Kidney epithelial cell (primary cell): ENCODE measurements around the gene ADAMTS16. TPM values are rescaled to one million over a fixed set of nuclear protein-coding genes. Genes with fewer than 3 reads are reported as not detected.

Source experiments
- DNase-seq: peaks from one replicate; pipeline ENCODE4 v3.0.0-alpha.2; 2010; ENCODE audit warnings: low read depth
- H3K27me3 ChIP-seq: 2 replicates; pipeline ENCODE4 v1.6.0; 2011; ENCODE audit warnings: low read length; ENCODE audit not compliant: control insufficient read depth, insufficient read depth
- H3K36me3 ChIP-seq: 2 replicates; pipeline ENCODE4 v1.5.1; 2011; ENCODE audit warnings: low read length; ENCODE audit not compliant: control insufficient read depth, insufficient read depth
- H3K4me3 ChIP-seq: 2 replicates; pipeline ENCODE4 v1.5.1; 2011; ENCODE audit warnings: low read depth, mild to moderate bottlenecking, control low read depth, low read length
- total RNA-seq: library from RNA; depleted of rRNA; stranded (reverse); fragments of >200 nt; gene quantifications from 2 replicates; pipeline ENCODE4 v1.2.3, GENCODE V29; 2015
- TF ChIP-seq, protein P1 (sequence below): IDR thresholded peaks from 2 replicates; pipeline ENCODE4 v1.5.1; 2011; ENCODE audit warnings: mild to moderate bottlenecking, moderate library complexity, low read length, control low read depth, inconsistent platforms; ENCODE audit not compliant: insufficient read depth, poor library complexity, severe bottlenecking

Gene ADAMTS16
- total RNA-seq, 1 donor from 2014 or later: 1.8 TPM

DNA sequence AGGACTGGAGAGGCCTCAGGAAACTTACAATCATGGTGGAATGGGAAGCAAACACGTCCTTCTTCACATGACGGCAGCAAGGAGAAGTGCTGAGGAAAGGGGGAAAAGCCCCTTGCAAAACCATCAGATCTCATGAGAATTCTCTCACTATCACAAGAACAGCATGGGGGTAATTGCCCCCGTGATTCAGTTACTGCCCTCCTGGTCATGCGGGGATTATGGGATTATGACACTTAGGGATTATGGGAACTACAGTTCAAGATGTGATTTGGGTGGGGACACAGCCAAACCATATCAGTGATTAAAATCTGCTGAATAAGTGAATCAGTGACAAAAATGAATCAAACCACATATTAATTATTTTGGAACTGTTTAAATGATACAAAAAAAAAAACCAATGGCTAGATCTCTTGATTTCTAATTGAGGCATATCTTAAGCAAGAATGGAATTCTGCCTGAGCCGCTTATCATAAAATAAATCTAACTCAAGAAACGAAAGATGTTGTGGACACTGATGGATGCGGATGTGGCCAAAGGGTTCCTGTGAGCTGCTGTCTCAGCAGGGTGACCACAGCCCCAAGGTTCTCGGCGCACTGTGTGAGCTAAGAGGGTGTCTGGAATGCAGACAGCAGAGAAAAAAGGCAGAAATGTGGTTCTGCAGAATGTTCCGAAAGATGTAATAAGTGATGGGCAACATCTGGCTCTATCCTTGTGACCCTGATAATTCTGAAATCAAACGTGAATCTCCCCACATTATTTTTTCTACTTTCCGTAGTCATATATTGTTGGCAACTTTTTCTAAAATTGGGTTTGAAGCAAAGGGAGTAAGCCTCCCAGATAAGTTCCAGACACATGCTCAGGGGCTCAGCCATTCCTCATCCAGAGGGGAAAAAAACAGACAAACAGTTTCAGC lies 175.2 kb downstream of the ADAMTS16 start:
- H3K27me3 ChIP-seq: no peaks in the 10 kb centered on the region
- H3K4me3 ChIP-seq: no peak overlapping the region
- DNase-seq: no peak
- H3K36me3 ChIP-seq: no peaks in the 10 kb centered on the region
- TF ChIP-seq, protein P1, sequence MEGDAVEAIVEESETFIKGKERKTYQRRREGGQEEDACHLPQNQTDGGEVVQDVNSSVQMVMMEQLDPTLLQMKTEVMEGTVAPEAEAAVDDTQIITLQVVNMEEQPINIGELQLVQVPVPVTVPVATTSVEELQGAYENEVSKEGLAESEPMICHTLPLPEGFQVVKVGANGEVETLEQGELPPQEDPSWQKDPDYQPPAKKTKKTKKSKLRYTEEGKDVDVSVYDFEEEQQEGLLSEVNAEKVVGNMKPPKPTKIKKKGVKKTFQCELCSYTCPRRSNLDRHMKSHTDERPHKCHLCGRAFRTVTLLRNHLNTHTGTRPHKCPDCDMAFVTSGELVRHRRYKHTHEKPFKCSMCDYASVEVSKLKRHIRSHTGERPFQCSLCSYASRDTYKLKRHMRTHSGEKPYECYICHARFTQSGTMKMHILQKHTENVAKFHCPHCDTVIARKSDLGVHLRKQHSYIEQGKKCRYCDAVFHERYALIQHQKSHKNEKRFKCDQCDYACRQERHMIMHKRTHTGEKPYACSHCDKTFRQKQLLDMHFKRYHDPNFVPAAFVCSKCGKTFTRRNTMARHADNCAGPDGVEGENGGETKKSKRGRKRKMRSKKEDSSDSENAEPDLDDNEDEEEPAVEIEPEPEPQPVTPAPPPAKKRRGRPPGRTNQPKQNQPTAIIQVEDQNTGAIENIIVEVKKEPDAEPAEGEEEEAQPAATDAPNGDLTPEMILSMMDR: no peak

- Histone ChIP-seq H3K4me3 (no peak overlapping the region), H3K36me3 (no peaks in the 10 kb centered on the region), H3K27me3 (no peaks in the 10 kb centered on the region)
- no peak for DNase-seq
- TF ChIP-seq, protein P1: no peak
Observed at GRCh38 chr5:5316334-5316733, 176.2 kb downstream of the ADAMTS16 start.

GRCh38 chr5:5317976-5318375 lies 177.8 kb downstream of the ADAMTS16 start:
- TF ChIP-seq, protein P1: no peak
- no peak overlapping the region for H3K4me3 ChIP-seq
- no peaks in the 10 kb centered on the region for H3K27me3 ChIP-seq
- DNase-seq: no peak
- H3K36me3 ChIP-seq: no peaks in the 10 kb centered on the region

DNA sequence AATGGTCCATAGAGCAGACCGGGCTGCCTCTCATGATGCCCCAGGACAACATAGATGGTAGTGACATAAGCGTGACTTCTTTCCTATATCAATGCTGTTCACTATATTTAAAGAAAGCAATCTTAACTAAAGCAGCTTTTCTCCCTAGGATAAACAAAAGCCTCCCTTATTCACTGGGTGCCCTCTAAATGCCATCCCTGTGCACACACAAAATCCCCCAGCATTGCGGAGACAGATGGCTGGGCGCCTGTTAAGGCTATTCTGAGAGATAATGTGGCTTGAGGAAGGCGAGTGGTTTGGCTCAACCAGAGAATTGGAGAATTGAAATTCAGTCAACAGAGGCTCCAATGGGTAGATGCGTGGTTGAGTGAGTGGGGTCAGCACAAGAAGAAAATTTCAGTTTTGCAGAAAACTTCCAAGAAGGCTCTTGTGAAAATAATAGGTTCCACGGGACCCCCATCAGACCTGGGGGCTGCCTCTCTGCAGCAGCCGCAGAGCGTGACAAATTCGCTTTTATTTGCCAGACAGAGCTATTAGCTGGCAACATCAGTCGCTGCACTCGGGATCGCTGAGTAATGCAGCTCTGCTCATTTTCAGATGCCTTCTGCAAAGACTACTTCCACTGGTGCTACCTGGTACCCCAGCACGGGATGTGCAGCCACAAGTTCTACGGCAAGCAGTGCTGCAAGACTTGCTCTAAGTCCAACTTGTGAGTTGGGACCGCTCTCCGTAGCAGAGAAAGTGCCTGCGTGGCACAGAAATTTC lies 178.5 kb downstream of the ADAMTS16 start:
- H3K36me3 ChIP-seq: no peaks in the 10 kb centered on the region
- no peaks in the 10 kb centered on the region for H3K27me3 ChIP-seq
- TF ChIP-seq, protein P1: no peak
- H3K4me3 ChIP-seq: no peak overlapping the region
- no peak for DNase-seq

DNA sequence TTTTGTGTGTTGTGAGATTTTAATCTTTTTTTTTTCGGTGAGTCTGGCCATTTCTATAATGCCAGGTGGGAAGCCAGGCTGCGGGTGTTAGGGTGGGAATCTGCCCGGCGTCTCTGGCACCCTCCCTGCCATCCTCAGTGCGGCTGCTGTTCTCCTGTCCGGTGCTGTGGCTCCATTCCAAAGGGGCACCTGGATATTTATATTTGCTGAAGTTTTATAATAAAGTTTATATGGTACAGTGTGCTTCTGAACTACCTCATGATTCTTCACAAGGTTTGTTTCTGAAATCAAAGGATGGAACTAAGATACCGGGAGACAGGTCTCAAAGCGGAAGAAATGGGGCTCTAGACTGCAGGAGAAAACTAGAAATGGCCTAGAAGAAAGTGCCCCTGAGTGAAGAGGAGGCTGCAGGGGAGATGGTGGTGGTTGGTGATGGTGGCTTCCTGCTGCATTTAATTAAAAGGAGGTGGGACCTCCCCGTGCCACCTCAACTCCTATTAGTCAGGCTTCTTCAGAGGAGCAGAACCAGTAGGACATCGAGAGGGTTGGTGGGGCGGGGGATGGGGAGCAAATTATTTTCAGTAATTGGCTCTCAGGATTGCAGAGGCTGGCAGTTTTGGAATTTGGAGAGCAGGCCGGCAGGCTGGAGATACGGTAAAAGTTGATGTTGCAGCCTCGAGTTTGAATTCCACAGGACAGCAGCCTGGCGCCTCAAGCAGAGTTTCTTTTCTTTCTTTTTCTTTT lies 180.1 kb downstream of the ADAMTS16 start:
- TF ChIP-seq, protein P1: no peak
- no peak for DNase-seq
- no peaks in the 10 kb centered on the region for H3K36me3 ChIP-seq
- H3K4me3 ChIP-seq: no peak overlapping the region
- H3K27me3 ChIP-seq: peaks cover 2% of the 10 kb centered on the region
